Thymus (tissue), 14 donors: Measurements from ENCODE around the gene SMIM24. TPM values are rescaled to one million over a fixed set of nuclear protein-coding genes. Genes with fewer than 3 reads are reported as not detected.
A peak's percentile ranks its signal among the peaks of the same experiment; 100 is the strongest.
"Not testable (repeated sequence)": the region's sequence is repeated elsewhere in the genome, so short reads cannot be mapped to it uniquely, and the experiment has no call there.

ENCODE experiments used
- DNase-seq, 9 donors: peaks; one replicate each; pipeline ENCODE4 v3.0.0-alpha.2; 2013; ENCODE audit warnings: low spot score in 9 of 9, low read depth in 6 of 9, missing footprints in 1 of 9
- H3K27ac ChIP-seq, 2 donors: one replicate each; pipeline ENCODE4 v1.5.1; 2013; ENCODE audit warnings: control low read depth in 1 of 2, low read depth in 1 of 2, low read length in 1 of 2, mild to moderate bottlenecking in 1 of 2, moderate library complexity in 1 of 2
- H3K27me3 ChIP-seq, 2 donors: one replicate each; pipeline ENCODE4 v1.5.1; 2013; ENCODE audit warnings: low read length in 1 of 2; ENCODE audit not compliant: control insufficient read depth in 2 of 2, insufficient read depth in 1 of 2
- H3K36me3 ChIP-seq, 2 donors: one replicate each; pipeline ENCODE4 v1.5.1; 2013; ENCODE audit warnings: low read length in 1 of 2, mild to moderate bottlenecking in 1 of 2, moderate library complexity in 1 of 2; ENCODE audit not compliant: control insufficient read depth in 2 of 2, insufficient read depth in 2 of 2
- H3K4me1 ChIP-seq, 2 donors: one replicate each; pipeline ENCODE4 v1.5.1; 2013; ENCODE audit warnings: low read length in 2 of 2; ENCODE audit not compliant: control insufficient read depth in 2 of 2, insufficient read depth in 2 of 2
- H3K4me3 ChIP-seq, 2 donors: one replicate each; pipeline ENCODE4 v1.5.1; 2013; ENCODE audit warnings: low read length in 2 of 2, control low read depth in 1 of 2, mild to moderate bottlenecking in 1 of 2
- H3K9me3 ChIP-seq, 2 donors: one replicate each; pipeline ENCODE4 v1.5.1; 2013; ENCODE audit warnings: low read length in 1 of 2, mild to moderate bottlenecking in 1 of 2; ENCODE audit not compliant: control insufficient read depth in 2 of 2, insufficient read depth in 1 of 2
- WGBS: extraction: QIAGEN DNeasy Blood & Tissue Kit; methylation state at CpG from one replicate; pipeline ENCODE4 v1.1.7; 2013; 5-methylcytosine and 5-hydroxymethylcytosine counted together
- long read RNA-seq, 10 donors: transcript quantifications; one replicate each; lab custom pipeline, GENCODE V29; 2026
- polyA plus RNA-seq: library from polyadenylated mRNA; stranded (reverse); fragments of 200-250 nt; gene quantifications from one replicate; pipeline ENCODE4 v1.2.3, GENCODE V29; 2013
- total RNA-seq: library from RNA; stranded (reverse); fragments of 120-200 nt; gene quantifications from one replicate; pipeline ENCODE4 v1.2.4, GENCODE V29; 2013
- donor health status: healthy.

Gene SMIM24
- total RNA-seq, result 38.6 TPM
- 74.7 TPM for polyA plus RNA-seq
- long read RNA-seq, donor 1, partial matches to known transcripts, result 0 of 2 reads
- long read RNA-seq, donor 1, other reads (novel, unspliced or antisense), result 0 of 2 reads
- long read RNA-seq, donor 2, transcript SMIM24-204 (2 exons, 660 nt), result minor isoform, 7 of 28 reads
- long read RNA-seq, donor 2, transcript SMIM24-203 (3 exons, 820 nt), result major isoform, 21 of 28 reads
- long read RNA-seq, donor 2, partial matches to known transcripts, result 0 of 28 reads
- long read RNA-seq, donor 2, other reads (novel, unspliced or antisense), result 0 of 28 reads
- long read RNA-seq, donor 3, transcript SMIM24-203 (3 exons, 820 nt), result major isoform, 19 of 31 reads
- long read RNA-seq, donor 3, partial matches to known transcripts, result 9 of 31 reads
- long read RNA-seq, donor 3, other reads (novel, unspliced or antisense), result 0 of 31 reads
- long read RNA-seq, donor 4, transcript SMIM24-203 (3 exons, 820 nt), result major isoform, 7 of 11 reads
- long read RNA-seq, donor 4, partial matches to known transcripts, result 0 of 11 reads
- long read RNA-seq, donor 4, other reads (novel, unspliced or antisense), result 0 of 11 reads
- long read RNA-seq, donor 5, transcript SMIM24-204 (2 exons, 660 nt), result minor isoform, 12 of 110 reads
- long read RNA-seq, donor 5, transcript SMIM24-201 (4 exons, 1,329 nt), result major isoform, 41 of 110 reads
- long read RNA-seq, donor 5, transcript SMIM24-203 (3 exons, 820 nt), result minor isoform, 28 of 110 reads
- long read RNA-seq, donor 5, partial matches to known transcripts, result 29 of 110 reads
- long read RNA-seq, donor 5, other reads (novel, unspliced or antisense), result 0 of 110 reads
- long read RNA-seq, donor 6, transcript SMIM24-203 (3 exons, 820 nt), result major isoform, 8 of 13 reads
- long read RNA-seq, donor 6, partial matches to known transcripts, result 0 of 13 reads
- long read RNA-seq, donor 6, other reads (novel, unspliced or antisense), result 0 of 13 reads
- long read RNA-seq, donor 7, transcript SMIM24-203 (3 exons, 820 nt), result major isoform, 6 of 12 reads
- long read RNA-seq, donor 7, transcript SMIM24-204 (2 exons, 660 nt), result major isoform, 6 of 12 reads
- long read RNA-seq, donor 7, partial matches to known transcripts, result 0 of 12 reads
- long read RNA-seq, donor 7, other reads (novel, unspliced or antisense), result 0 of 12 reads
- long read RNA-seq, donor 8, partial matches to known transcripts, result 0 of 7 reads
- long read RNA-seq, donor 8, other reads (novel, unspliced or antisense), result 0 of 7 reads
- long read RNA-seq, donor 9, transcript SMIM24-203 (3 exons, 820 nt), result major isoform, 5 of 6 reads
- long read RNA-seq, donor 9, partial matches to known transcripts, result 0 of 6 reads
- long read RNA-seq, donor 9, other reads (novel, unspliced or antisense), result 0 of 6 reads
- long read RNA-seq, donor 10, partial matches to known transcripts, result 0 of 6 reads
- long read RNA-seq, donor 10, other reads (novel, unspliced or antisense), result 0 of 6 reads

DNA sequence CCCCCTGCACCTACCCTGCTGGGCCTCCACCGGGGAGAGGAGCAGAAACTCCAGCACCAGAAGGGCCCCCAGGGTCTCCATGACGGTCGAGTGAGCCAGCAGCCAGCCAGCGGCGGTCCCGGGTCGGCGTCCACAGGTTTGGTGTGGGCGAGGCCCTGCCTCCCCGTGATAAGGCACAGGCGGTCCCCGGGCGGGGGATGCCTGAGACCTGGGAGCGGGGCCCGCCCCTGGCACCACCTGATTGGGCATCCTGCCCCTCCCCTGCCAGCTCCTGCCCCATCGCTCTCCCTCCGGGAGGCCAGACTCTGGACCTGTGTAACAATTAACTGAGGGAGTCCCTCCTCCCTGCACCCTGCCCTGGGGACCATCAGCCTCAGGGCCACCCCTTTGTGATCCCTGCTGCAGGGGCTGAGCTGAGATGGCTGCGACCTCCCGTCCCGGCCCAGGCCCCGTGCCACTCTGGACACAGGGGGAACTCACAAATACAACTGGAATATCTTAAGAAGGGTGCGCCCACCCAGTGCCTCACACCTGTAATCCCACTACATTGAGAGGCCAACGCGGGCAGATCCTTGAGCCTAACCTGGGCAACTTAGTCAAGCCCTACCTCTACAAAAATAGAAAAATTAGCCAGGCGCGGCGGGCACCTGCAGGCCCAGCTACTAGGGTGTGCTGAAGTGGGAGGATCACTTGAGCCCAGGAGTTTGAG, at the start of gene SMIM24:
TSS of gene SMIM24 (minus strand) at position 143 of the 709 bp plus-strand sequence. CDS start at position 81, 62 bp downstream.
- peaks cover 3 to 20% of the 10 kb centered on the region in 2 donors for H3K4me1 ChIP-seq
- DNase-seq, result no peak
- 84% methylated on average over 27 of the region's 27 CpGs for WGBS
- peaks cover 0 to 15% of the 10 kb centered on the region in 2 donors for H3K27me3 ChIP-seq
- peaks cover 0 to 16% of the 10 kb centered on the region in 2 donors for H3K9me3 ChIP-seq
- H3K27ac ChIP-seq, result peak within 1 kb of the TSS in 1 of 2 donors; percentile 36
- no peaks in the 10 kb centered on the region for H3K36me3 ChIP-seq
- H3K4me3 ChIP-seq, result peak within 1 kb of the TSS in 1 of 2 donors; percentile 50

DNA sequence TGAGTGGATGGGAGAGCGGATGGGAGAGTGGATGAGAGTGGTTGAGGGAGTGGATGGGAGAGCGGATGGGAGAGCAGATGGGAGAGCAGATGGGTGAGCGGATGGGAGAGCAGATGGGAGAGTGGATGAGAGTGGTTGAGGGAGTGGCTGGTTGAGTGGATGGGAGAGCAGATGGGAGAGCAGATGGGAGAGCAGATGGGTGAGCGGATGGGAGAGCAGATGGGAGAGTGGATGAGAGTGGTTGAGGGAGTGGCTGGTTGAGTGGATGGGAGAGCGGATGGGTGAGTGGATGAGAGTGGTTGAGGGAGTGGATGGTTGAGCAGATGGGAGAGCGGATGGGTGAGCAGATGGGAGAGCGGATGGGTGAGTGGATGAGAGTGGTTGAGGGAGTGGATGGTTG, 49.0 kb upstream of the SMIM24 start:
- H3K27me3 ChIP-seq, H3K9me3 ChIP-seq, H3K4me3 ChIP-seq, H3K4me1 ChIP-seq, DNase-seq, H3K27ac ChIP-seq: not testable (repeated sequence)
- 97% methylated on average over 7 of the region's 7 CpGs for WGBS
- peaks cover 75 to 83% of the 10 kb centered on the region in 2 donors for H3K36me3 ChIP-seq

DNA sequence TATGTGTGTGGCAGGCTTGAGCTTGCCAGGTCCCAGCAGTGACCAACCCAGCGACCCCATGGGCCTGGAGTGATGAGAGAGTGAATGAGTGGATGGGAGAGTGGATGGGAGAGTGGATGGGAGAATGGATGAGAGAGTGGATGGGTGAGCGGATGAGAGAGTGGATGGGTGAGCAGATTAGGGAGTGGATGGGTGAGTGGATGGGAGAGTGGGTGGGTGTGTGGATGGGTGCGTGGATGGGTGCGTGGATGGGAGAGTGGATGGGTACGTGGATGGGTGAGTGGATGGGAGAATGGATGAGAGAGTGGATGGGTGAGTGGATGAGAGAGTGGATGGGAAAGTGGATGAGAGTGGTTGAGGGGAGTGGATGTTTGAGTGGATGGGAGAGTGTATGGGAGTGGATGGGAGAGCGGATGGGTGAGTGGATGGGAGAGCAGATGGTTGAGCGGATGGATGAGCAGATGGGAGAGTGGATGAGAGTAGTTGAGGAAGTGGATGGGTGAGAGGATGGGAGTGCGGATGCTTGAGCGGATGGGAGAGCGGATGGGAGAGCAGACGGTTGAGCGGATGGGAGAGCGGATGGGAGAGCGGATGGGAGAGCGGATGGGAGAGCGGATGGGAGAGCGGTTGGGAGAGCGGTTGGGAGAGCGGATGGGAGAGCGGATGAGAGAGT, 48.4 kb upstream of the SMIM24 start:
- H3K4me1 ChIP-seq, result no peaks in the 10 kb centered on the region
- no peaks in the 10 kb centered on the region for H3K27me3 ChIP-seq
- H3K36me3 ChIP-seq, result peaks cover 77 to 83% of the 10 kb centered on the region in 2 donors
- no peak overlapping the region for H3K4me3 ChIP-seq
- no peak for DNase-seq
- H3K9me3 ChIP-seq, result no peaks in the 10 kb centered on the region
- no peak overlapping the region for H3K27ac ChIP-seq
- 98% methylated on average over 20 of the region's 20 CpGs for WGBS

DNA sequence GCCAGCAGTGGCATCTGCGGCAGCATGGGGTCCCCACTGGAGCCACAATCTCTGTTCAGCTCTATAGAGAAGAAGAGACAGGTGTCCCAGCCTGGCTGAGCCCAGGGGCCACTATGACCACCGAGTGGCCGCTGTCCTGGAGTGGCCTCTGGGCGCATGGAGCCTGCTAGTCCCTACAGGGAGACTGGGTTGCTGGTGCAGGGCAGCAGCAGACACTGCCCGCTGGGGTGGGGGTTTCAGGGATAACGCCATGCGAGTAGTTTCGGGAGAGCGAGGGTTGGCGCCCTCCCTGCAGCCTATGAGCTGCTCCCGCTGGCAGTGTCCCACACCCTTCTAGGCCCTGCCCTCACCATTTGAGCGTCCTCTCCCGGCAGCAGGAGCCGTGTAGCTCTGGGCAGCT, 47.8 kb upstream of the SMIM24 start:
- no peak overlapping the region for H3K27ac ChIP-seq
- H3K9me3 ChIP-seq, result no peaks in the 10 kb centered on the region
- no peaks in the 10 kb centered on the region for H3K27me3 ChIP-seq
- H3K4me1 ChIP-seq, result no peaks in the 10 kb centered on the region
- WGBS, result over 99% methylated on average over 14 of the region's 14 CpGs
- no peak overlapping the region for H3K4me3 ChIP-seq
- DNase-seq, result no peak
- H3K36me3 ChIP-seq, result peaks cover 77 to 83% of the 10 kb centered on the region in 2 donors

DNA sequence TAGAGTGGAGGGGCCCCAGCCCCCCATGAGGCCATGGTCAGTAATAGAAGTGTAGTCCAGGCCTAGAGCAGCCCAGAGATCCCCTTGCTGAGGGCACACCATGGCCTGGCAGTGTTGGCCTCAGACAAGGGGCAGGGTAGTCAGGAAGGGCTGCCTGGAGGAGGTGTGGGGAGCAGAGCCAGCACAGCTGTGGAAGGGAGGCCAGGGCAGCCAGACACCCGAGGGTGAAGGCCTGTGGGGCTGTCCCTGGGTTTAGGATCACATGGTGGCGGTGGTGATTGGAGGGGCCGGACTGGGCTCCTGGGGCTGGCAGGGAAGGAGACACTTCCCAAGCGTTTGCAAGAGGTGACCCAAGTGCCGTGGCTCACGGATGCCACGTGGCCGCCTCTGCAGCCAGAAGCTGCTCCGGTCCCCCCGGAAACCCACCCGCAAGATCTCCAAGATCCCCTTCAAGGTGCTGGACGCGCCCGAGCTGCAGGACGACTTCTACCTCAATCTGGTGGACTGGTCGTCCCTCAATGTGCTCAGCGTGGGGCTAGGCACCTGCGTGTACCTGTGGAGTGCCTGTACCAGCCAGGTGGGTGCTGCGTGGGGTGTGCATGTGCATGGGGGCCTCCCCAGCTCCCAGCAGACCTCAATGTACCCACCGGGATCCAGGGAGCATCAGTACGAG, 47.0 kb upstream of the SMIM24 start:
- Histone ChIP-seq H3K36me3 (peaks cover 75 to 83% of the 10 kb centered on the region in 2 donors), H3K27ac (no peak overlapping the region), H3K9me3 (no peaks in the 10 kb centered on the region), H3K27me3 (no peaks in the 10 kb centered on the region), H3K4me3 (no peak overlapping the region), H3K4me1 (no peaks in the 10 kb centered on the region)
- over 99% methylated on average over 21 of the region's 21 CpGs for WGBS
- DNase-seq, result no peak

DNA sequence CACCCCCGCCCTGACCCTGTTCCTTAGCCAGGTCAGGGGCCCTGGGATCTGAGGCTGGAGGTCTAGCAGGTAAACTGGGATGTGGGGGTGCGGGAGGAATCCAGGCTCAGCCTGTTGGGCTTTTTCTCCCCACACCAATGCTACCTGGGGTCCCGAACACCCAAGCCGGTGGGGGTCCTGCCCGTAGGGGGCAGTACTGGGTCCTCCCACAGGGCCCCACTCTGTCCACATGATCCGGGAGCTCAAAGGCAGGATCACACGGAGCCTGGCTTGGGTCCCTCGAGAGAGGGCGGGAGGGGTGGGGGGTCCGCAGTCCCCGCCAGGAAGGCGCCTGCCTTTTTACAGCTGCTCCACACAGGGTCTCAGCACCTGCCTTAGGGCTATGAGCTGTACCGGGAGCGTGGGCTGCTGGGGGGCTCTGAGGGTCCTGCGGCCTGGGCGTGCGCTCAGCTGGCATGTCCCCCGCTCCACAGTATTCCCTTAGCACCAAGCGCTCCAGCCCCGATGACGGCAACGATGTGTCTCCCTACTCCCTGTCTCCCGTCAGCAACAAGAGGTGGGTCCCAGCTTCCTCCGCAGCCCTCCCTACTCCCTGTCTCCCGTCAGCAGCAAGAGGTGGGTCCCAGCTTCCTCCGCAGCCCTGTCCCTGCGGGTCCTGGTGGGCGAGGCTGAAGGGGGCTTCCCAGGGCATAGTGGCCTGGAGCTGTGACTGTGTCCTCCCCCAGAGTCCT, 46.3 kb upstream of the SMIM24 start:
- no peak for DNase-seq

DNA sequence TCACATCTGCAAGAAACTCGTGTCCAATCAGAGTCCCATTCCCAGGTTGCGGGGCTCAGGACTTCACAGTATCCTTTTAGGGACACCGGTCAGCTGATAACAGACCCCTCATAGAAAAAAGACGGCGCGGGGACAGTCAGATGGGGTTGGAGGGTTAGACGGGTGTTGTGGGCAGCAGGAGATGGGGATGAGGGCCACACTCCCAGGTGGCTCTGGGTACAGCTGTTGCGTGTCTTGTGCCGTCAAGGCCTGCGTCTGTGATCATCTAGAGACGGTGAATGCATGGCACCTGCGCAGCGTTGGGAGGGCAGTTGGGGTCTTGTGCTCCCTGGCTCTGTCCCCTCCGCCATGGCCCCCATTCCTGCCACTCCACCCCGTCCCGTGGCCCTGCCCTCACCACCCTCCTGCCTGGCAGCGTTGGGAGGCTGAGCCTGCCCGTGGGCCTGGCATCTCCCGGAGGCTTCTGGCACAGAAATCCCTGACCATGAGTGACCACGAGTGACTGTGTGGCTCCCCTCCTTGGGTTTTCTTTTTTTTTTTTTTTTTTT, 44.7 kb upstream of the SMIM24 start:
- Histone ChIP-seq H3K4me3 (no peak overlapping the region), H3K9me3 (no peaks in the 10 kb centered on the region), H3K27ac (no peak overlapping the region), H3K27me3 (no peaks in the 10 kb centered on the region), H3K36me3 (peaks cover 57 to 80% of the 10 kb centered on the region in 2 donors), H3K4me1 (no peaks in the 10 kb centered on the region)
- WGBS, result 97% methylated on average over 20 of the region's 20 CpGs
- DNase-seq, result no peak

More for the DNA sequence above, 46.3 kb upstream of the SMIM24 start:
- Histone ChIP-seq H3K27ac (no peak overlapping the region), H3K9me3 (no peaks in the 10 kb centered on the region), H3K4me1 (no peaks in the 10 kb centered on the region), H3K4me3 (no peak overlapping the region), H3K27me3 (no peaks in the 10 kb centered on the region), H3K36me3 (peaks cover 68 to 83% of the 10 kb centered on the region in 2 donors)
- WGBS, result 98% methylated on average over 28 of the region's 28 CpGs
